HepG2 (cell line): ENCODE data around the gene SERP1. TPM values are rescaled to one million over a fixed set of nuclear protein-coding genes. Genes with fewer than 3 reads are reported as not detected.

Experiments used
- GABPB1 ChIP-seq: IDR thresholded peaks from 2 replicates; pipeline ENCODE4 v1.6.1; 2016; ENCODE audit warnings: mild to moderate bottlenecking, missing genetic modification reagents, moderate library complexity, missing compliant biosample characterization
- HDAC2 ChIP-seq: sonication (generic); formaldehyde crosslinking; IDR thresholded peaks from 2 replicates; pipeline ENCODE4 v1.4.0; 2020; ENCODE audit warnings: missing genetic modification reagents
- HINFP ChIP-seq: sonication (generic); formaldehyde crosslinking; IDR thresholded peaks from 2 replicates; pipeline ENCODE4 v1.4.0; 2020; ENCODE audit warnings: low read depth, mild to moderate bottlenecking, missing genetic modification reagents
- HOXA7 ChIP-seq: sonication (generic); formaldehyde crosslinking; IDR thresholded peaks from 2 replicates; pipeline ENCODE4 v1.8.1; 2022; ENCODE audit warnings: mild to moderate bottlenecking, missing genetic modification reagents, moderate library complexity
- KLF9 ChIP-seq: IDR thresholded peaks from 2 replicates; pipeline ENCODE4 v1.6.1; 2016; ENCODE audit warnings: low read depth
- LRRFIP1 ChIP-seq: sonication (generic); formaldehyde crosslinking; conservative IDR thresholded peaks from 2 replicates; pipeline ENCODE4 v1.4.0; 2020; ENCODE audit warnings: missing genetic modification reagents
- PHF8 ChIP-seq: sonication (generic); formaldehyde crosslinking; IDR thresholded peaks from 2 replicates; pipeline ENCODE4 v1.5.0; 2020; ENCODE audit warnings: missing genetic modification reagents
- SKI ChIP-seq: fragments of 450-650 bp; IDR thresholded peaks from one replicate; pipeline ENCODE4 v1.6.1; 2018; ENCODE audit warnings: mild to moderate bottlenecking; ENCODE audit not compliant: partially characterized antibody
- SNAPC4 ChIP-seq: sonication (generic); formaldehyde crosslinking; IDR thresholded peaks from 2 replicates; pipeline ENCODE4 v1.4.0; 2020; ENCODE audit warnings: mild to moderate bottlenecking, missing genetic modification reagents
- SOX5 ChIP-seq: IDR thresholded peaks from 2 replicates; pipeline ENCODE4 v1.6.1; 2016; ENCODE audit warnings: borderline replicate concordance
- SYNCRIP ChIP-seq: fragments of 200-400 bp; formaldehyde crosslinking; IDR thresholded peaks from 2 replicates; pipeline ENCODE4 v1.6.1; 2018; ENCODE audit warnings: mild to moderate bottlenecking, low read depth, low read length; ENCODE audit not compliant: insufficient read depth
- ZFP41 ChIP-seq: sonication (generic); formaldehyde crosslinking; IDR thresholded peaks from 2 replicates; pipeline ENCODE4 v1.4.0; 2020; ENCODE audit warnings: mild to moderate bottlenecking, missing genetic modification reagents, borderline replicate concordance
- ZNF468 ChIP-seq: sonication (generic); formaldehyde crosslinking; IDR thresholded peaks from 2 replicates; pipeline ENCODE4 v1.8.0; 2022; ENCODE audit warnings: mild to moderate bottlenecking, moderate library complexity, missing genetic modification reagents
- ZNF589 ChIP-seq: sonication (generic); formaldehyde crosslinking; conservative IDR thresholded peaks from 2 replicates; pipeline ENCODE4 v1.8.0; 2022; ENCODE audit warnings: mild to moderate bottlenecking, moderate library complexity, missing genetic modification reagents
- ZNF740 ChIP-seq: sonication (generic); formaldehyde crosslinking; IDR thresholded peaks from 2 replicates; pipeline ENCODE4 v1.4.0; 2020; ENCODE audit warnings: missing genetic modification reagents
- ZNF879 ChIP-seq: sonication (generic); formaldehyde crosslinking; IDR thresholded peaks from 2 replicates; pipeline ENCODE4 v1.8.1; 2023; ENCODE audit warnings: missing genetic modification reagents
- ZXDC ChIP-seq: sonication (generic); formaldehyde crosslinking; IDR thresholded peaks from 2 replicates; pipeline ENCODE4 v1.5.0; 2020; ENCODE audit warnings: mild to moderate bottlenecking, missing genetic modification reagents
- polyA plus RNA-seq, 8 experiments: library from polyadenylated mRNA; depleted of rRNA in 3 of 8; stranded (reverse) in 7 of 8; unstranded in 1 of 8; fragments of >200 nt; fragmentation: Illumina TruSeq in 4 of 8; extraction: Trizol in 4 of 8; gene quantifications; 2 replicates each; pipeline versions ENCODE4 v1.2.1 to v1.2.3, GENCODE V29; 2011 to 2016; ENCODE audit warnings: low read depth in 4 of 8, missing spikeins in 1 of 8, mixed read lengths in 1 of 8; ENCODE audit not compliant: insufficient read depth in 1 of 8
- total RNA-seq, 5 experiments: library from RNA; depleted of rRNA; stranded (reverse); fragments of >200 nt; fragmentation: Illumina TruSeq; extraction: Trizol; gene quantifications; 2 replicates each; pipeline ENCODE4 v1.2.3, GENCODE V29; 2016; ENCODE audit warnings: low read depth in 1 of 5

SERP1 gene
- total and polyA plus RNA-seq, 2 of the 13 experiments (the other 11 are each of a cell fraction or from before 2014, with no cell fraction given), result 61.2 to 95.0 TPM

- TF ChIP-seq SNAPC4 (CRISPR knock-in tag) (peak; percentile 65), HOXA7 (CRISPR knock-in tag) (no peak), SYNCRIP (no peak), SOX5 (CRISPR knock-in tag) (peak; percentile 56; the same call in 1 of the 2 replicates), LRRFIP1 (CRISPR knock-in tag) (no peak), GABPB1 (CRISPR knock-in tag) (peak; percentile 99), HINFP (no peak), ZFP41 (no peak), ZNF589 (CRISPR knock-in tag) (peak; percentile 75), ZNF879 (CRISPR knock-in tag) (no peak), PHF8 (CRISPR knock-in tag) (peak; percentile 93), ZNF468 (no peak), ZXDC (CRISPR knock-in tag) (peak; percentile 89), HDAC2 (peak; percentile 51; the same call in 1 of the 2 replicates), KLF9 (CRISPR knock-in tag) (peak; percentile 27; the same call in 1 of the 2 replicates), ZNF740 (no peak), SKI (peak; percentile 78)
Observed at GRCh38 chr3:150546226-150547044, at the start of gene SERP1, which contains the start of gene EIF2A (continued).
